Heart left ventricle (tissue), 16 donors: ENCODE data around the gene OR2J3. TPM values are rescaled to one million over a fixed set of nuclear protein-coding genes. Genes with fewer than 3 reads are reported as not detected.

Experiments used
- ATAC-seq, 4 donors: fragments of 200-7000 bp; cut with Tn5 transposase; one replicate each; pipeline ENCODE4 v1.9.1; 2020 to 2022; ENCODE audit warnings: moderate library complexity in 4 of 4, mild to moderate bottlenecking in 3 of 4, moderate number of reproducible peaks in 1 of 4
- DNase-seq, 5 donors: peaks; one replicate each; pipeline ENCODE4 v3.0.0-alpha.2; 2020
- H3K27ac ChIP-seq, 12 donors: fragments of 200-600 bp; sonication (generic) in 4 of 12; one replicate each; pipeline versions ENCODE4 v1.5.0 to v1.8.0; 2016 to 2022; ENCODE audit warnings: mild to moderate bottlenecking in 2 of 12
- H3K27me3 ChIP-seq, 9 donors: fragments of 200-600 bp; sonication (generic) in 2 of 9; one replicate each; pipeline versions ENCODE4 v1.5.1 to v1.8.0; 2016 to 2022; ENCODE audit warnings: mild to moderate bottlenecking in 3 of 9
- H3K36me3 ChIP-seq, 9 donors: fragments of 200-600 bp; sonication (generic) in 2 of 9; one replicate each; pipeline versions ENCODE4 v1.5.0 to v1.8.0; 2018 to 2022; ENCODE audit warnings: mild to moderate bottlenecking in 2 of 9
- H3K4me1 ChIP-seq, 12 donors: fragments of 200-600 bp; sonication (generic) in 4 of 12; one replicate each; pipeline versions ENCODE4 v1.5.0 to v1.8.0; 2016 to 2022; ENCODE audit warnings: mild to moderate bottlenecking in 3 of 12
- H3K4me3 ChIP-seq, 12 donors: fragments of 200-600 bp; sonication (generic) in 4 of 12; one replicate each; pipeline versions ENCODE4 v1.5.0 to v1.8.0; 2017 to 2022; ENCODE audit warnings: mild to moderate bottlenecking in 9 of 12, moderate library complexity in 4 of 12
- H3K9me3 ChIP-seq, 12 donors: fragments of 200-600 bp; sonication (generic) in 4 of 12; one replicate each; pipeline versions ENCODE4 v1.5.0 to v1.8.0; 2016 to 2022; ENCODE audit warnings: mild to moderate bottlenecking in 1 of 12
- CTCF ChIP-seq, 12 donors: fragments of 200-600 bp; sonication (generic) in 4 of 12; IDR thresholded peaks; one replicate each; pipeline versions ENCODE4 v1.5.0 to v1.8.0; 2018 to 2022; ENCODE audit warnings: antibody characterized with exemption in 12 of 12, mild to moderate bottlenecking in 5 of 12
- POLR2A ChIP-seq, 2 donors: fragments of 450-650 bp; IDR thresholded peaks; one replicate each; pipeline ENCODE4 v1.6.1; 2017; ENCODE audit warnings: antibody characterized with exemption in 2 of 2, mild to moderate bottlenecking in 2 of 2, moderate library complexity in 2 of 2
- WGBS, 4 donors: extraction: QIAGEN DNeasy Blood & Tissue Kit in 2 of 4; methylation state at CpG; one replicate each; pipeline versions ENCODE4 v1.1.5 to v1.1.7; 2013 to 2018; 5-methylcytosine and 5-hydroxymethylcytosine counted together
- intact Hi-C, 10 donors: fragments of 100-400 bp; cut with DNase I; formaldehyde crosslinking; loops; one replicate each; pipeline versions ENCODE4 v1.11.1 to v1.14.2; 2022
- polyA plus RNA-seq, 2 donors: library from polyadenylated mRNA; stranded (reverse); fragments of 200-250 nt; gene quantifications; one replicate each; pipeline ENCODE4 v1.2.3, GENCODE V29; 2013
- total RNA-seq, 9 donors: library from RNA; depleted of rRNA in 2 of 9; stranded (reverse); fragments of >200 nt in 2 of 9; fragmentation: NEBNext Ultra II Directional in 3 of 9; extraction: Animal tissue kit (Norgen Biotek cat#: 25700) in 3 of 9; gene quantifications; one replicate each; pipeline versions ENCODE4 v1.1.0 to v1.2.4, GENCODE V29; 2016 to 2023
- donor health status: ischemic (EF 13 %, LVEDD 7.1; RV severe dilation, severe dysfunction).
- donor health status: healthy with polysubstance abuse.
- donor health status: DM: no; HTN: yes; CAD: no.
- donor health status: DM: no; HTN: no; CAD: no.
- donor health status: ischemic (EF 25% LVEDD 6.9; RV normal size, moderate dysfunction).
- donor health status: ischemic (EF 25% LVEDD 5.7; RV mildly dilated, moderate dysfunction).
- donor health status: healthy.
- donor health status: DM: yes; HTN: yes; CAD: no.
- donor health status: ischemic (EF 35%, LVEDD 5.7; RV mildly dilated, moderate dysfunction).
- donor health status: nonischemic (EF 11% LVEDD 7.7; RV severe dilation, severe dysfunction).
- donor health status: DM: yes; HTN: yes; CAD: no.
- donor health status: PGD.
- donor health status: ischemic (EF 29% LVEDD 5.4; RV normal size, mild dysfunction).
- donor health status: nonischemic (EF 23%, LVEDD 6.1; RV moderate dilation, normal function).

The OR2J3 gene
- total and polyA plus RNA-seq, 11 donors = not detected

DNA sequence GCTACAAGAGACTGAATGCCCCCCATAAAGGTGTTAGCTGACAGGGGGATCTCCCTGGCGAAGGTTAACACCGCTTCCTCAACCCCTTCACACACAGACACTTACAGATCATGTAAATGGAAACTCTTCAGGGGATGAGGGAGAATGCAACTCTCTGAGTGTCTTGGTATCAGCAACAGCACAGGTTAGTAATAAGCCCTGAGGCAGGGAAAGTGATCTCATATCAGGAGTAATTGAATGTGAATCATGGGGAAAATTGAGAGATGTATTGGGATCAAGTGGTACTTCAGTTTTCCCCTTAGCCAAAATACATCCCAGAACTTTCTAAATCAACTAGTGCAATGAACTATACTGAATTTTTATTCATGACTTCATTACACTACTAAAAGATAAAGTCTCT, 23.8 kb downstream of the OR2J3 start:
- peaks cover 0 to 5% (median 0%) of the 10 kb centered on the region in 9 donors for H3K27me3 ChIP-seq
- TF ChIP-seq CTCF (IDR thresholded peaks at IDR 0.05) = no peak
- TF ChIP-seq POLR2A (IDR thresholded peaks at IDR 0.05) = no peak
- H3K4me1 ChIP-seq = no peaks in the 10 kb centered on the region
- intact Hi-C loops = no loop called here
- H3K9me3 ChIP-seq = no peaks in the 10 kb centered on the region
- no peak overlapping the region for H3K27ac ChIP-seq
- DNase-seq (no peak), ATAC-seq (no peak)
- 50 to 71% (median 55%) methylated on average over 2 of the region's 2 CpGs for WGBS, 4 donors
- H3K4me3 ChIP-seq = no peak overlapping the region
- H3K36me3 ChIP-seq = no peaks in the 10 kb centered on the region

DNA sequence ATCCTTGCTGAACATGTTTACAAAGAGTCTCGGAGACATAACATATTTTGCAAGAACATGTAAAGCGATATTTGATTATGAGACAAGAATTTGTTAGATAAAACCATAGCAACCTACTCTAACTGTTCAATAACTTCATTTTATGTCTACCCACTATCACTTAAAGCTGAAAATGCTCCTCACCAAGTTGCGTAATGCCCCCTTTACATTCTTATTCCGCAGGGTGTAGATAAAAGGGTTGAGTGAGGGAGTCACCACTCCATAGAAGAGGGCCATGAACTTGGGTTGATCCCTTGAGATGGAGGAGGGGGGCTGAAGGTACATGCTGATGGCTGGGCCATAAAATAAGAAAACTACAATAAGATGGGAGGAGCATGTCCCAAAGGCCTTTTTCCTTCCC, 29.9 kb downstream of the OR2J3 start:
- no peaks in the 10 kb centered on the region for H3K27me3 ChIP-seq
- no peaks in the 10 kb centered on the region for H3K36me3 ChIP-seq
- no peaks in the 10 kb centered on the region for H3K4me1 ChIP-seq
- WGBS, 4 donors = 81 to 88% (median 82%) methylated on average over 4 of the region's 4 CpGs
- no peak overlapping the region for H3K4me3 ChIP-seq
- H3K27ac ChIP-seq = no peak overlapping the region
- intact Hi-C loops = no loop called here
- TF ChIP-seq POLR2A (IDR thresholded peaks at IDR 0.05) (no peak), CTCF (IDR thresholded peaks at IDR 0.05) (no peak)
- ATAC-seq (no peak), DNase-seq (no peak)
- H3K9me3 ChIP-seq = peaks cover 0 to 4% (median 0%) of the 10 kb centered on the region in 12 donors

- Histone ChIP-seq H3K27ac (no peak overlapping the region), H3K4me3 (no peak overlapping the region), H3K27me3 (no peaks in the 10 kb centered on the region), H3K36me3 (no peaks in the 10 kb centered on the region), H3K9me3 (peaks cover 0 to 11% (median 0%) of the 10 kb centered on the region in 12 donors), H3K4me1 (no peaks in the 10 kb centered on the region)
- ATAC-seq (no peak), DNase-seq (no peak)
- TF ChIP-seq CTCF (IDR thresholded peaks at IDR 0.05) = no peak
- TF ChIP-seq POLR2A (IDR thresholded peaks at IDR 0.05) = no peak
- intact Hi-C loops = no loop called here
- WGBS, 4 donors = 90 to 95% (median 93%) methylated on average over 1 of the region's 1 CpG
These were observed 33.7 kb downstream of the OR2J3 start for GRCh38 chr6:29141606-29142005.

- intact Hi-C loops = no loop called here
- no peak for TF ChIP-seq POLR2A (IDR thresholded peaks at IDR 0.05)
- TF ChIP-seq CTCF (IDR thresholded peaks at IDR 0.05) = no peak
- no peak for DNase-seq
- peaks cover 0 to 11% (median 0%) of the 10 kb centered on the region in 12 donors for H3K9me3 ChIP-seq
- no peaks in the 10 kb centered on the region for H3K4me1 ChIP-seq
- H3K27me3 ChIP-seq = no peaks in the 10 kb centered on the region
- H3K36me3 ChIP-seq = no peaks in the 10 kb centered on the region
- no peak for ATAC-seq
- no peak overlapping the region for H3K27ac ChIP-seq
- H3K4me3 ChIP-seq = no peak overlapping the region
These were observed 34.5 kb downstream of the OR2J3 start for GRCh38 chr6:29142309-29142708.
